ENCODE measurements around the gene MAML2.

- TF ChIP-seq, protein P1, sequence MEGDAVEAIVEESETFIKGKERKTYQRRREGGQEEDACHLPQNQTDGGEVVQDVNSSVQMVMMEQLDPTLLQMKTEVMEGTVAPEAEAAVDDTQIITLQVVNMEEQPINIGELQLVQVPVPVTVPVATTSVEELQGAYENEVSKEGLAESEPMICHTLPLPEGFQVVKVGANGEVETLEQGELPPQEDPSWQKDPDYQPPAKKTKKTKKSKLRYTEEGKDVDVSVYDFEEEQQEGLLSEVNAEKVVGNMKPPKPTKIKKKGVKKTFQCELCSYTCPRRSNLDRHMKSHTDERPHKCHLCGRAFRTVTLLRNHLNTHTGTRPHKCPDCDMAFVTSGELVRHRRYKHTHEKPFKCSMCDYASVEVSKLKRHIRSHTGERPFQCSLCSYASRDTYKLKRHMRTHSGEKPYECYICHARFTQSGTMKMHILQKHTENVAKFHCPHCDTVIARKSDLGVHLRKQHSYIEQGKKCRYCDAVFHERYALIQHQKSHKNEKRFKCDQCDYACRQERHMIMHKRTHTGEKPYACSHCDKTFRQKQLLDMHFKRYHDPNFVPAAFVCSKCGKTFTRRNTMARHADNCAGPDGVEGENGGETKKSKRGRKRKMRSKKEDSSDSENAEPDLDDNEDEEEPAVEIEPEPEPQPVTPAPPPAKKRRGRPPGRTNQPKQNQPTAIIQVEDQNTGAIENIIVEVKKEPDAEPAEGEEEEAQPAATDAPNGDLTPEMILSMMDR (IDR thresholded peaks at IDR 0.05), result no peak
- no peak for TF ChIP-seq POLR2A (IDR thresholded peaks at IDR 0.05)
Measured at GRCh38 chr11:96265972-96266371, 77.0 kb downstream of the MAML2 start.
